H9 (cell line): Measurements from ENCODE around the gene CDK5R2. TPM values are rescaled to one million over a fixed set of nuclear protein-coding genes. Genes with fewer than 3 reads are reported as not detected.

Experiments used
- DNase-seq: peaks from one replicate; pipeline ENCODE4 v3.0.0-alpha.2; 2017
- H2AFZ ChIP-seq: one replicate; pipeline ENCODE4 v1.6.1; 2013; ENCODE audit warnings: mild to moderate bottlenecking, low read length, control low read depth, moderate library complexity
- H2AK5ac ChIP-seq: 2 replicates; pipeline ENCODE4 v1.6.1; 2013; ENCODE audit warnings: low read length, control low read depth, mixed read lengths; ENCODE audit not compliant: insufficient read length
- H2BK120ac ChIP-seq: one replicate; pipeline ENCODE4 v1.6.1; 2013; ENCODE audit warnings: low read depth, mild to moderate bottlenecking, low read length, control low read depth, inconsistent platforms; ENCODE audit not compliant: poor library complexity, severe bottlenecking
- H2BK12ac ChIP-seq: 2 replicates; pipeline ENCODE4 v1.6.1; 2013; ENCODE audit warnings: low read length, control low read depth, mixed read lengths, low read depth; ENCODE audit not compliant: insufficient read length
- H2BK15ac ChIP-seq: 2 replicates; pipeline ENCODE4 v1.6.1; 2013; ENCODE audit warnings: low read depth, low read length, control low read depth
- H2BK20ac ChIP-seq: one replicate; pipeline ENCODE4 v1.6.1; 2013; ENCODE audit warnings: low read depth, mild to moderate bottlenecking, low read length, control low read depth, inconsistent platforms; ENCODE audit not compliant: poor library complexity, severe bottlenecking
- H2BK5ac ChIP-seq: 2 replicates; pipeline ENCODE4 v1.6.1; 2013; ENCODE audit warnings: low read length, control low read depth, mixed read lengths; ENCODE audit not compliant: insufficient read length
- H3K14ac ChIP-seq: 2 replicates; pipeline ENCODE4 v1.6.1; 2013; ENCODE audit warnings: low read length, control low read depth; ENCODE audit not compliant: insufficient read depth
- H3K18ac ChIP-seq: 2 replicates; pipeline ENCODE4 v1.6.1; 2013; ENCODE audit warnings: low read depth, mild to moderate bottlenecking, mixed read lengths, low read length, control low read depth; ENCODE audit not compliant: insufficient read length
- H3K23ac ChIP-seq: 2 replicates; pipeline ENCODE4 v1.6.1; 2013; ENCODE audit warnings: low read length, control low read depth, mixed read lengths, low read depth; ENCODE audit not compliant: insufficient read length
- H3K23me2 ChIP-seq: 2 replicates; pipeline ENCODE4 v1.6.1; 2013; ENCODE audit warnings: low read depth, mild to moderate bottlenecking, mixed read lengths, low read length, control low read depth; ENCODE audit not compliant: insufficient read length, poor library complexity, severe bottlenecking
- H3K27ac ChIP-seq: 2 replicates; pipeline ENCODE4 v1.5.1; 2013; ENCODE audit warnings: low read length, control low read depth, mixed read lengths, low read depth; ENCODE audit not compliant: insufficient read length
- H3K27me3 ChIP-seq: 2 replicates; pipeline ENCODE4 v1.6.1; 2013; ENCODE audit warnings: low read length, control low read depth, inconsistent platforms; ENCODE audit not compliant: insufficient read depth
- H3K4ac ChIP-seq: 2 replicates; pipeline ENCODE4 v1.6.1; 2013; ENCODE audit warnings: low read depth, mild to moderate bottlenecking, control low read depth, inconsistent platforms, low read length, moderate library complexity
- H3K4me1 ChIP-seq: 2 replicates; pipeline ENCODE4 v1.6.1; 2013; ENCODE audit warnings: low read length, control low read depth, inconsistent platforms; ENCODE audit not compliant: insufficient read depth
- H3K4me2 ChIP-seq: 2 replicates; pipeline ENCODE4 v1.6.1; 2013; ENCODE audit warnings: low read length, control low read depth, mixed read lengths; ENCODE audit not compliant: insufficient read length, insufficient read depth
- H3K56ac ChIP-seq: 2 replicates; pipeline ENCODE4 v1.6.1; 2013; ENCODE audit warnings: low read depth, mild to moderate bottlenecking, mixed read lengths, low read length, control low read depth; ENCODE audit not compliant: insufficient read length
- H3K79me1 ChIP-seq: 2 replicates; pipeline ENCODE4 v1.6.1; 2013; ENCODE audit warnings: low read depth, mild to moderate bottlenecking, moderate library complexity, low read length, control low read depth, inconsistent platforms; ENCODE audit not compliant: insufficient read depth, poor library complexity, severe bottlenecking
- H3K79me2 ChIP-seq: 2 replicates; pipeline ENCODE4 v1.6.1; 2013; ENCODE audit warnings: low read length, control low read depth, inconsistent platforms; ENCODE audit not compliant: insufficient read depth
- H3K9ac ChIP-seq: 2 replicates; pipeline ENCODE4 v1.6.1; 2013; ENCODE audit warnings: low read length, control low read depth, mixed read lengths; ENCODE audit not compliant: insufficient read length; ENCODE audit errors: extremely low read depth
- H3K9me3 ChIP-seq: one replicate; pipeline ENCODE4 v1.6.1; 2013; ENCODE audit warnings: low read depth, low read length, inconsistent platforms; ENCODE audit not compliant: control insufficient read depth
- H3T11ph ChIP-seq: one replicate; pipeline ENCODE4 v1.6.1; 2013; ENCODE audit warnings: mild to moderate bottlenecking, low read length, control low read depth, inconsistent platforms
- H4K20me1 ChIP-seq: one replicate; pipeline ENCODE4 v1.6.1; 2013; ENCODE audit not compliant: control insufficient read depth, insufficient read length, insufficient read depth
- H4K5ac ChIP-seq: 2 replicates; pipeline ENCODE4 v1.6.1; 2013; ENCODE audit warnings: low read depth, mild to moderate bottlenecking, mixed read lengths, low read length, control low read depth; ENCODE audit not compliant: insufficient read length
- H4K8ac ChIP-seq: replicated peaks from 2 replicates; pipeline ENCODE4 v1.6.1; 2013; ENCODE audit warnings: low read length, control low read depth, mixed read lengths, low read depth; ENCODE audit not compliant: insufficient read length
- H4K91ac ChIP-seq: 2 replicates; pipeline ENCODE4 v1.6.1; 2013; ENCODE audit warnings: low read depth, mild to moderate bottlenecking, moderate library complexity, mixed read lengths, low read length, control low read depth; ENCODE audit not compliant: insufficient read length
- H3K27ac Mint-ChIP-seq, 3 experiments: 2 replicates in 2 of 3; 3 replicates in 1 of 3; pipeline ENCODE4 v1.8.0; 2020 to 2021; ENCODE audit warnings: mixed read lengths in 3 of 3, mild to moderate bottlenecking in 1 of 3, moderate library complexity in 1 of 3
- H3K27me3 Mint-ChIP-seq: 2 replicates; pipeline ENCODE4 v1.8.0; 2021; ENCODE audit warnings: low read depth, mild to moderate bottlenecking, moderate library complexity, mixed read lengths
- H3K36me3 Mint-ChIP-seq, 3 experiments: 2 replicates in 2 of 3; 3 replicates in 1 of 3; pipeline ENCODE4 v1.8.0; 2020 to 2021; ENCODE audit warnings: low read depth in 3 of 3, mixed read lengths in 3 of 3; ENCODE audit not compliant: insufficient read depth in 1 of 3
- H3K4me1 Mint-ChIP-seq, 2 experiments: 2 replicates each; pipeline ENCODE4 v1.8.0; 2020; ENCODE audit warnings: mixed read lengths in 2 of 2
- H3K4me3 Mint-ChIP-seq, 2 experiments: 2 replicates in 1 of 2; 3 replicates in 1 of 2; pipeline ENCODE4 v1.8.0; 2020 to 2021; ENCODE audit warnings: mild to moderate bottlenecking in 2 of 2, mixed read lengths in 2 of 2, moderate library complexity in 1 of 2
- H3K9me3 Mint-ChIP-seq, 2 experiments: 2 replicates in 1 of 2; 3 replicates in 1 of 2; pipeline ENCODE4 v1.8.0; 2020; ENCODE audit warnings: mild to moderate bottlenecking in 2 of 2, mixed read lengths in 2 of 2, moderate library complexity in 1 of 2
- WGBS: extraction: QIAGEN DNeasy Blood & Tissue Kit; methylation state at CpG from one replicate; pipeline ENCODE4 v1.1.7; 2013; ENCODE audit warnings: missing lambda C conversion rate, low lambda C conversion rate, mixed read lengths; ENCODE audit not compliant: insufficient read length; ENCODE audit errors: extremely low coverage; 5-methylcytosine and 5-hydroxymethylcytosine counted together
- total RNA-seq: library from RNA; stranded (reverse); gene quantifications from 2 replicates; pipeline ENCODE4 v1.2.1, GENCODE V29; 2021
- TF ChIP-seq, protein P1 (sequence below): fragments of 200-600 bp; sonication (generic); conservative IDR thresholded peaks from 3 replicates; pipeline ENCODE4 v1.8.0; 2021; ENCODE audit warnings: antibody characterized with exemption, mild to moderate bottlenecking

The CDK5R2 gene
- total RNA-seq, 1 experiment from 2014 or later: 0.26 TPM

- H3K4me1 ChIP-seq: no peaks in the 10 kb centered on the region
- H2BK12ac ChIP-seq: no peak overlapping the region
- no peak overlapping the region for H3K27ac Mint-ChIP-seq
- TF ChIP-seq, protein P1, sequence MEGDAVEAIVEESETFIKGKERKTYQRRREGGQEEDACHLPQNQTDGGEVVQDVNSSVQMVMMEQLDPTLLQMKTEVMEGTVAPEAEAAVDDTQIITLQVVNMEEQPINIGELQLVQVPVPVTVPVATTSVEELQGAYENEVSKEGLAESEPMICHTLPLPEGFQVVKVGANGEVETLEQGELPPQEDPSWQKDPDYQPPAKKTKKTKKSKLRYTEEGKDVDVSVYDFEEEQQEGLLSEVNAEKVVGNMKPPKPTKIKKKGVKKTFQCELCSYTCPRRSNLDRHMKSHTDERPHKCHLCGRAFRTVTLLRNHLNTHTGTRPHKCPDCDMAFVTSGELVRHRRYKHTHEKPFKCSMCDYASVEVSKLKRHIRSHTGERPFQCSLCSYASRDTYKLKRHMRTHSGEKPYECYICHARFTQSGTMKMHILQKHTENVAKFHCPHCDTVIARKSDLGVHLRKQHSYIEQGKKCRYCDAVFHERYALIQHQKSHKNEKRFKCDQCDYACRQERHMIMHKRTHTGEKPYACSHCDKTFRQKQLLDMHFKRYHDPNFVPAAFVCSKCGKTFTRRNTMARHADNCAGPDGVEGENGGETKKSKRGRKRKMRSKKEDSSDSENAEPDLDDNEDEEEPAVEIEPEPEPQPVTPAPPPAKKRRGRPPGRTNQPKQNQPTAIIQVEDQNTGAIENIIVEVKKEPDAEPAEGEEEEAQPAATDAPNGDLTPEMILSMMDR: no peak
- H3K18ac ChIP-seq: no peak overlapping the region
- H3K4ac ChIP-seq: no peak overlapping the region
- peaks cover 99% of the 10 kb centered on the region for H3K27me3 Mint-ChIP-seq
- H3K36me3 Mint-ChIP-seq: peaks cover 0 to 3% (median 0%) of the 10 kb centered on the region in 3 experiments; a peak in 2 of 7 replicates
- no peak overlapping the region for H3K4me3 Mint-ChIP-seq
- H4K8ac ChIP-seq: no peak overlapping the region
- H2BK15ac ChIP-seq: no peak overlapping the region
- no peaks in the 10 kb centered on the region for H4K20me1 ChIP-seq
- WGBS: no CpG with 5 or more reads among the region's 6 CpGs
- H3K23me2 ChIP-seq: no peaks in the 10 kb centered on the region
- no peak for DNase-seq
- no peak overlapping the region for H2AK5ac ChIP-seq
- no peak overlapping the region for H3K56ac ChIP-seq
- H4K91ac ChIP-seq: no peak overlapping the region
- no peak overlapping the region for H3K23ac ChIP-seq
- H3K4me1 Mint-ChIP-seq: peaks cover 3 to 18% of the 10 kb centered on the region in 2 experiments
- no peak overlapping the region for H2BK5ac ChIP-seq
- no peak overlapping the region; the same call in 1 of the 2 replicates for H3K14ac ChIP-seq
- H3K27ac ChIP-seq: no peak overlapping the region
- peaks cover 99% of the 10 kb centered on the region for H3K27me3 ChIP-seq
- H2BK120ac ChIP-seq: no peak overlapping the region
- H3K9me3 ChIP-seq: no peaks in the 10 kb centered on the region
- peaks cover 2 to 4% of the 10 kb centered on the region in 2 experiments; a peak in 4 of 5 replicates for H3K9me3 Mint-ChIP-seq
- H2BK20ac ChIP-seq: no peak overlapping the region
- no peak overlapping the region for H3T11ph ChIP-seq
- no peak overlapping the region for H4K5ac ChIP-seq
- no peak overlapping the region for H3K9ac ChIP-seq
- no peaks in the 10 kb centered on the region for H3K79me1 ChIP-seq
- no peaks in the 10 kb centered on the region for H3K79me2 ChIP-seq
- no peak overlapping the region for H3K4me2 ChIP-seq
- H2AFZ ChIP-seq: no peak overlapping the region
These were observed 31.1 kb downstream of the CDK5R2 start for GRCh38 chr2:218990612-218991011.
